Inflammatory macrophage treated with lipopolysaccharide for 4 hours (primary cell): ENCODE results near the gene AFF3.

Experiments used
- DNase-seq: peaks from one replicate; pipeline ENCODE4 v3.0.0-alpha.2; 2020

AFF3 gene

DNA sequence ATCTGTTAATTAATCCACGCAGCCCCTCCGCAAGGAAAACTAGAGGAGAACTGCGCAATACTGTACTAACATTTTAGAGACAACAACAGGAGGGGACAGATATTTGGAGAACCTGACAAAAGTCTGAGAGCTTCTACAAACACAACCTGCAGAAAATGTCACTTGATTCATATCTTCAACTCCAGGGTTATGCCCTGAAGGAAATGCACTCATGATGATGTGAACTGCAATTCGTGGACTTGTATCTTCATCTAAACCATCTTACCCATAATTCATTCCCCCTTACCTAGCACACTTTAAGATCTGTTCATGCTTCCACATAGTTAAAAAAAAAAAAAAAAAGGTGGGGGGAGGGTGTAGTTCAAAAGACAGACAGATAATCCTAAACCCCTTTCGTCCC, 75.5 kb downstream of the AFF3 start:
- no peak for DNase-seq

- no peak for DNase-seq
These were observed 76.1 kb downstream of the AFF3 start for GRCh38 chr2:100066246-100066645.

- no peak for DNase-seq
These were observed 77.6 kb downstream of the AFF3 start for GRCh38 chr2:100064592-100065428.

DNA sequence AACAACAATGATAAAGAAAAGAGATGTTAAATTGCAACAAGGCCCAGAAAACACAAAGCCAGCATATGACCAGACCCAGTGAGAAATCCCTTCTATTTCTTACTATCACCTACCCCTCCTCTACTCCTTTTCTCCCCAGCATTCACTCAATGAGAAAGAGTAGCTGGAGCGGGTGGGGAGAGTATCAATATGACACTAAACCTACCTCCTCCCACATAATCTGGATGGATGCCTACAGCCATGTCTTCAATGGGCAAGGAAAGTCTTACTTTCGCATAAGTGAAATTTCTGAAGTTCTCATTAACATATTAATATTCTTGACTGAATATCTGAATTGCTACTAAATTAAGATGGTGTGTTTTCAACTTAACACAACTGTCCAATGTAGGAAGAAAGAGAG, 78.2 kb downstream of the AFF3 start:
- DNase-seq: no peak

DNA sequence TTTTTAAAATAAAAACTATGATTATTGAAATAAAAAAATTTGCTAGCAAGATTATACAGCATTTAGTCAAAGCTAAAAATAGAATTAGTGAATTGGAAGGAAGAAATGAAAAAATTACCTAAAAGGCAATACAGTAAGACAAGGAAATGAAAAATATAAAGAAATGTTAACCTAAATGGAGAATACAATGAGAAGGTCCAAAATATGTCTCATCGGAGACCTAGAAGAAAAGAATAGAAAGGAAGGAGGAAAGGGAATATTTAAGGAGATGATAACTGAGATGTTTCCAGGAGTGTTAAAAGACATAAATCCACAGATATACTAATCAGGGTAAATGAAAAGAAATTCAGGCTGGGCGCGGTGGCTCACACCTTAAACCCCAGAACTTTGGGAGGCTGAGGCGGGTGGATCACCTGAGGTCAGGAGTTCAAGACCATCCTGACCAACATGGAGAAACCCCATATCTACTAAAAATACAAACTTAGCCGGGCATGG, 78.9 kb downstream of the AFF3 start:
- no peak for DNase-seq

- peak; percentile 46 for DNase-seq
These were observed 80.1 kb downstream of the AFF3 start for GRCh38 chr2:100062336-100062735.

- DNase-seq: no peak
These were observed 81.5 kb downstream of the AFF3 start for GRCh38 chr2:100060875-100061274.

DNA sequence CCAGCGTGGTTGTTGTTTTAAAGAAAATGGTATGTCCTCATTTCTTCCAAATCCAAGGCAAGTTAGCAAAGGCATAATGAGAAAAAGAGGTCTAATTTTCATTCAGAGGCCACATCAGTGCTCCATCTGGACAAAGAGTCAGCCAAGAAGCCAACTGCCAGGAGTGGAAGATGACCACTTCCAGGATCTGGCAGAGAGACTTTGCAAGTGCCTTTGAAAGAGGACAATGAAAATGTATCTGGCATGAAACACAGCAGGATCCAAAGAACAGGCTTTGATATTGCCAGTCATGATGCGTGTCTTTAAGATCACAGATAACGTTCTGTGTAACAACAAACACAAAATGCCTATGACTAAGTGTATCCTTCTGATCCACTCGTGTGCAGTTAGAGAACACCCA, 82.8 kb downstream of the AFF3 start:
- DNase-seq: no peak

GRCh38 chr2:100057901-100058261, 84.5 kb downstream of the AFF3 start:
- DNase-seq: no peak

GRCh38 chr2:100054426-100054825, 88.0 kb downstream of the AFF3 start:
- no peak for DNase-seq

- DNase-seq: no peak
These were observed 89.1 kb downstream of the AFF3 start for GRCh38 chr2:100053087-100053885.

GRCh38 chr2:100052650-100053049, 89.7 kb downstream of the AFF3 start:
- DNase-seq: no peak

- DNase-seq: no peak
These were observed 91.1 kb downstream of the AFF3 start for GRCh38 chr2:100051253-100051652.

GRCh38 chr2:100050685-100051084, 91.7 kb downstream of the AFF3 start:
- DNase-seq: no peak

DNA sequence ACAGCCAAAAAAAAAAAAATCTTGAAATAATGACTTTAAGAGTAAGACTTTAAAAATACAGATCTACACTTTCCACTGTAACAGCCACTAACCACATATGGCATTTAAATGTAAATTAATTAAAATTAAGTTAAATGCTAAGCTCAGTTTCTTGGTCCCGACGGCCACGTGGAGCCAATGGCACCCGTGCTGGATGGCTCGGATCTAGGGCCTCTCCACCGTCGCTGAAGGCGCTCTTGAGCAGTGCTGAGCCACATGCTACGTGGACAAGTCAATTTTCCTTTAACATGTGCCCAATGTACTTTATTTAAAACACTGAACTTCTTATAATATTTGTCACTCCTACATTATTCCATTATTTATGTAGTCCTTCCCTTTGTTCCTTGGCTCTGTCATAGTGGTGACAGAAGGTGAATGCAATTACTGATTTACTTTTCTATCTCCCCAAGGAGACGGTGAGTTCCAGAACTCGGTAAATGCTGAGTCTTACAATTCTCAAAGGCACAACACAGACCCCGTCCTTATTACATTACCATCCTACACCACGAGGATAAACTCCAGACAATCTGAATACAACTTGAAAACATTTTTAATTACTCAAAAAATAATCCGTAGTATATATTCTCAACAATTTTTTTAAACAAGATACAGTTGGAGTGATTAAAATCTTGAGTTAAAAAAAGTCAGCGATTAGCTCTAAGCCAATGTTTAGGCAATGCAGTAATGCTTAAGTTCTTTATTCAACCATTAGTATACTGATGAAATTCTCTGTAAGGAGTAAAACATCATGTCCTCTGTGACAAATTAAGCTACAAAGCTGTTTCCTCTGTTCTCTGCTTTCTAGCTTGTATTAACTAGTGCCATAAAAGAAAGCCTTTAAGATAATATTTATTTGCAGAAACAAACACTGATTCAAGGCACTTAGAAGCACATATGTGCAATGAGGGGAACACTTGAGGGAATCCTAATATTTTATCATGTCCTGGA, 95.1 kb downstream of the AFF3 start:
- DNase-seq: no peak

DNA sequence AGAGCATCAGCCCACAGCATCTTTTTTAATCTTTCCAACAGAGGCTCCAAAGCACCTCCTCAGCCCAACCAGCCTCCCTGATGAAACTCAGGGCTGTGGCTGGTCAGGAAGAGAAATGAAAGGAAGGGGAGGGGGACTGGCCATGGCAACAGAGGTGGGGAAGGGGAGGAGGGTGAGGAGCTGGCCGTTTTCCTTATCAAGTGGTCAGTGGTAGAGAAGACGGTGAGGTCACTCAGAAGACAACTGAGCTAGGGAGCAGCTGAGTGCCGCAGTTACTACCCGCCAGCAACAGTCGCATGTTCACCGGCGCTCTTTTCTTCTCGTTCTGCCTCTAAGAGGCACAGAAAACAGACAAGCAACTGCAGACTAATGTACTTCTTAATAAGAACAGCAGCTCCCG, 97.4 kb downstream of the AFF3 start:
- DNase-seq: no peak

DNA sequence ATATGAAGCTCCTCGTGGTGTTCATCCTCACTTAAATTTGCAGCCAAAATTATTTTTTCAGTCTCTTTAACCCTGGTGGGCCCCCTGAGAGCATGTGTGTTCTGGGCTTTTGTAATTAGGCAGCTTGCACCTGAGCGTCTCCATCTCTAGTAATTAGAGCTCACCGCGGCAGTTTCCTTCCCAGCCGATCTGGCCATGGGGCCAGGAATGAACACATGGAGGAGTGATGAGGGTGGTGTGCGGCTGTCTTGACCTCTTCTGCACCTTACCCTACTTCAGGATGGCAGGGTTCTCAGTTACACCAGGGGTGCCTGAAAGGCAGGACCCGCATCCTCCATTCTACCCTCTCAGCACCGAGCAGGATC, 98.5 kb downstream of the AFF3 start:
- no peak for DNase-seq

DNA sequence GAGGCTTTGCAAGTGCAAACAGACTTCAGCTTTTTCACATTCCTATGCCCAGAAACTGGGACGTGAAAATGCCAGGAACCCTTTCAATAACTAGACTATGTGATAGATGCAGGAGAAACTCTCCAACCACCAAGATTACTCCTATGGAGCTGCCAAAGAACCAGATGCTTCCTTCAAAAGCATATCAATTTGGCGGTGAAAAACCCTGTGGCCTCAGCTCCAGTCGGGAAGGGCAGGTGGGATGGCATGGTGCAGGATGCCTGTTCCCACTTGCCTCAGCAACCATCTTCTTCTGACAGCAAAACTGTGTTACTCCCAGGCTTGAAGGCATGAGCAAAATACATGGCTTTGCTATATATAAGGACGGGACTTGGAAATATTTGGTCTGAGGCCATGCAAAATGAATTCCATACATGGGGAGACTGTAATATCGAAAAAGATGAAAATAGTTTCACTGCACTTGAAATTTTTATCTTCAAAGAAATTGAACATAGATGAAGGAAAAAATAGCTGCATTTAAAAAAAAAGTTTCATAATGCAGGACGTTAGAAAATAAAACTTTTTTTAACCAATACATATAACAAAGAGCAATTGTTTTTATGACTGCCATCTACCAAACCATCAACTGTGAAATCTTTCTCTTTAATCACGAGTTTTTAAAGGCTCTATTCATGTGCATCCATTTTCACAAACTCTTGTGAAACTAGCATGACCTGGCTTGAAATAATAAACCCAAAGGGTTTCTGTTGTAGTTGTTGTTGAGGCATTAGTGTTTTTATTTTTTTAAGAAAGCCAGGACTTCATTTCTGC, 99.1 kb downstream of the AFF3 start:
- DNase-seq: no peak

- DNase-seq: peak; percentile 46
These were observed 99.8 kb downstream of the AFF3 start for GRCh38 chr2:100042562-100042961.

GRCh38 chr2:100041946-100042345, 100.4 kb downstream of the AFF3 start:
- no peak for DNase-seq

- DNase-seq: no peak
These were observed 101.0 kb downstream of the AFF3 start for GRCh38 chr2:100041385-100041784.

DNA sequence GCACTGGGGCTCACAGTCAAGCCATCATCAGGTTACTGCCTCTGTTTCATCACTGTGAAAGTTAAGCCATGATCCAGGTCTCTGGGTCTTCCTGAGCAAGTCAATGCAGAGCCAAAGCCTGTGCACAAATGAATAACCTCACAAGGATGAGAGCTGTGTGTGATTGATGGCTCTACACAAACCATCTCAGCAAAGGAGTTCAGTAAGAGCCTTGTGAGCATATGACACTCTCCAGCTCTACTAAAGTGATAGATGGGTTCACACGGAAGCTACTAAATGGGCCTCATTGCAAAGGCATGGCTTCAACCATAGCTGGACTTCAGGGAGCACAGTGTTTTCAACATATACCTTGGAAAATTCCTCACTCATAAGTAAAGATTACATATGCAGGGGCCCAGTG, 101.5 kb downstream of the AFF3 start:
- no peak for DNase-seq
